Endothelial cell of umbilical vein (primary cell): ENCODE results near the gene MUC7.

ENCODE experiments used
- EZH2 ChIP-seq: IDR thresholded peaks from 2 replicates; pipeline ENCODE4 v1.6.1; 2012; ENCODE audit warnings: borderline replicate concordance, low read depth, mild to moderate bottlenecking, moderate library complexity, low read length, inconsistent platforms; ENCODE audit not compliant: severe bottlenecking
- POLR2A ChIP-seq: IDR thresholded peaks from 2 replicates; pipeline ENCODE4 v1.6.1; 2012; ENCODE audit warnings: low read depth, mild to moderate bottlenecking, control low read depth, low read length
- POLR2AphosphoS5 ChIP-seq: IDR thresholded peaks from 2 replicates; pipeline ENCODE4 v1.6.1; 2012; ENCODE audit warnings: low read depth, mild to moderate bottlenecking, control low read depth, low read length, moderate library complexity; ENCODE audit not compliant: insufficient read depth
- TF ChIP-seq, protein P1 (sequence below), 2 donors: IDR thresholded peaks; 1 replicate in 1 of 2; 2 replicates in 1 of 2; pipeline ENCODE4 v1.5.1; 2011; ENCODE audit warnings: low read length in 2 of 2, mild to moderate bottlenecking in 2 of 2, moderate library complexity in 2 of 2, control low read depth in 1 of 2, inconsistent platforms in 1 of 2, low read depth in 1 of 2; ENCODE audit not compliant: insufficient read depth in 1 of 2; ENCODE audit errors: extremely low read depth in 1 of 2
- TF ChIP-seq, protein P2 (sequence below): IDR thresholded peaks from 2 replicates; pipeline ENCODE4 v1.6.1; 2011; ENCODE audit not compliant: insufficient read depth, insufficient read length

DNA sequence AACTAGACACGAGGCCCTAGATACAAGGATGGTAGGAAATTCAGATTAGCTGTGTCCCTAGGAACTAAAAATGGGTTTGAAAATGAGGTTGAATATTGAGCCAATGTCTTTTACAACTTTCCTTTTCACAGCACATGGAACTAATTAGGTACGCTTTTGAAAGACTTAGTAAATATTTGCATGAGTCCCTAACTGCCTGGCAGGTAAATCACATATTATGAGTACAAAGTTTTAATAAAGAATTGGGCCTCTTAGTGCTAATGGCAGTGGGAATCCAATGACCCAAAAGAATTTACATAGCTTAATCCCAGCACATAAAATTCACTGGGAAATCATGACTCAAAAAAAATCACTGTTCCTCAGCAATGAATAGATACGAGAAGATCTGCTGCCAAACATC lies 16.8 kb downstream of the MUC7 start:
- no peak for TF ChIP-seq POLR2A
- no peak for TF ChIP-seq EZH2
- TF ChIP-seq, protein P1, sequence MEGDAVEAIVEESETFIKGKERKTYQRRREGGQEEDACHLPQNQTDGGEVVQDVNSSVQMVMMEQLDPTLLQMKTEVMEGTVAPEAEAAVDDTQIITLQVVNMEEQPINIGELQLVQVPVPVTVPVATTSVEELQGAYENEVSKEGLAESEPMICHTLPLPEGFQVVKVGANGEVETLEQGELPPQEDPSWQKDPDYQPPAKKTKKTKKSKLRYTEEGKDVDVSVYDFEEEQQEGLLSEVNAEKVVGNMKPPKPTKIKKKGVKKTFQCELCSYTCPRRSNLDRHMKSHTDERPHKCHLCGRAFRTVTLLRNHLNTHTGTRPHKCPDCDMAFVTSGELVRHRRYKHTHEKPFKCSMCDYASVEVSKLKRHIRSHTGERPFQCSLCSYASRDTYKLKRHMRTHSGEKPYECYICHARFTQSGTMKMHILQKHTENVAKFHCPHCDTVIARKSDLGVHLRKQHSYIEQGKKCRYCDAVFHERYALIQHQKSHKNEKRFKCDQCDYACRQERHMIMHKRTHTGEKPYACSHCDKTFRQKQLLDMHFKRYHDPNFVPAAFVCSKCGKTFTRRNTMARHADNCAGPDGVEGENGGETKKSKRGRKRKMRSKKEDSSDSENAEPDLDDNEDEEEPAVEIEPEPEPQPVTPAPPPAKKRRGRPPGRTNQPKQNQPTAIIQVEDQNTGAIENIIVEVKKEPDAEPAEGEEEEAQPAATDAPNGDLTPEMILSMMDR (IDR thresholded peaks at IDR 0.05; ENCODE audit: extremely low read depth in 1 of 2, insufficient read depth in 1 of 2, low read depth in 1 of 2, low read length in 2 of 2), result no peak
- TF ChIP-seq POLR2AphosphoS5, result no peak
- TF ChIP-seq, protein P2, sequence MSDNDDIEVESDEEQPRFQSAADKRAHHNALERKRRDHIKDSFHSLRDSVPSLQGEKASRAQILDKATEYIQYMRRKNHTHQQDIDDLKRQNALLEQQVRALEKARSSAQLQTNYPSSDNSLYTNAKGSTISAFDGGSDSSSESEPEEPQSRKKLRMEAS, result no peak
